Forelimb muscle (tissue), 1 donor: Measurements from ENCODE around the gene ACR. TPM values are rescaled to one million over a fixed set of nuclear protein-coding genes. Genes with fewer than 3 reads are reported as not detected.
"Not testable (repeated sequence)": the region's sequence is repeated elsewhere in the genome, so short reads cannot be mapped to it uniquely, and the experiment has no call there.

ENCODE experiments used
- DNase-seq: peaks from one replicate; pipeline ENCODE4 v3.0.0-alpha.2; 2013; ENCODE audit warnings: low read depth
- polyA plus RNA-seq: library from polyadenylated mRNA; unstranded; fragments of 120-200 nt; gene quantifications from one replicate; pipeline ENCODE4 v1.2.1, GENCODE V29; 2013; ENCODE audit not compliant: insufficient read length

The ACR gene
- polyA plus RNA-seq, 1 donor: 0.42 TPM

- not testable (repeated sequence) for DNase-seq
Measured at GRCh38 chr22:50780244-50780643, 42.2 kb downstream of the ACR start.

GRCh38 chr22:50782253-50782652 lies 44.2 kb downstream of the ACR start:
- DNase-seq: not testable (repeated sequence)

GRCh38 chr22:50783033-50783879 lies 45.3 kb downstream of the ACR start, which contains the start of gene RABL2B:
TSS of gene RABL2B (minus strand) at chr22:50783636. CDS start at chr22:50782294, 1,342 bp downstream.
- peak; percentile 43 for DNase-seq

GRCh38 chr22:50783880-50784276 lies 45.9 kb downstream of the ACR start:
- DNase-seq: not testable (repeated sequence)

GRCh38 chr22:50785289-50785688 lies 47.3 kb downstream of the ACR start:
- DNase-seq: not testable (repeated sequence)

- DNase-seq: not testable (repeated sequence)
Measured at GRCh38 chr22:50786936-50787335, 48.9 kb downstream of the ACR start.

Other genes with a start within 250 kb of the ACR start
- gene LMF2, start 230.5 kb upstream of the ACR start, polyA plus RNA-seq: 36.6 TPM
- gene NCAPH2, start 230.0 kb upstream of the ACR start, polyA plus RNA-seq: 31.3 TPM
- 1.6 TPM for gene SCO2, start 212.6 kb upstream of the ACR start, polyA plus RNA-seq
- 2.8 TPM for gene TYMP, start 208.2 kb upstream of the ACR start, polyA plus RNA-seq
- gene KLHDC7B, start 192.3 kb upstream of the ACR start, polyA plus RNA-seq: 0.03 TPM
- gene SYCE3, start 175.3 kb upstream of the ACR start, polyA plus RNA-seq: not detected
- 47.0 TPM for gene CPT1B, start 159.8 kb upstream of the ACR start, polyA plus RNA-seq
- gene CHKB, start 155.4 kb upstream of the ACR start, polyA plus RNA-seq: 41.1 TPM
- 0.51 TPM for gene MAPK8IP2, start 137.4 kb upstream of the ACR start, polyA plus RNA-seq
- 13.2 TPM for gene ARSA, start 110.1 kb upstream of the ACR start, polyA plus RNA-seq
- 17.8 TPM for gene SHANK3, start 65.4 kb upstream of the ACR start, polyA plus RNA-seq
- gene RABL2B, start 45.4 kb downstream of the ACR start, polyA plus RNA-seq: 21.8 TPM